H1 (cell line): Measurements from ENCODE around the gene PTPRT. TPM values are rescaled to one million over a fixed set of nuclear protein-coding genes. Genes with fewer than 3 reads are reported as not detected.

Experiments
- CTCF ChIA-PET: fragments of 300-600 bp; sonication (Branson Sonifier 250); formaldehyde crosslinking; loops from one replicate; lab custom pipeline; 2021; ENCODE audit not compliant: partially characterized antibody; lab: Charles Lee
- POLR2A ChIA-PET: fragments of 300-600 bp; sonication (Branson Sonifier 250); formaldehyde crosslinking; loops from one replicate; lab custom pipeline; 2021; ENCODE audit warnings: inconsistent platforms; ENCODE audit not compliant: partially characterized antibody; lab: Charles Lee
- DNase-seq, 2 experiments: peaks; one replicate each; pipeline versions ENCODE4 v3.0.0 to v3.0.0-alpha.2; 2010 to 2022; ENCODE audit warnings: low spot score in 2 of 2, low read depth in 1 of 2, mixed read lengths in 1 of 2
- FAIRE-seq: peaks from 2 replicates; lab custom pipeline; 2011; peaks lifted over from hg19 to GRCh38; lab: Jason Lieb, UNC
- H2AFZ ChIP-seq: 2 replicates; pipeline ENCODE4 v1.8.1; 2012; ENCODE audit warnings: low read length, inconsistent platforms
- H2AK5ac ChIP-seq: 2 replicates; pipeline ENCODE4 v1.6.1; 2013; ENCODE audit warnings: low read depth, low read length
- H2BK120ac ChIP-seq: replicated peaks from 2 replicates; pipeline ENCODE3; 2013; ENCODE audit warnings: low read depth, low read length, inconsistent platforms
- H2BK12ac ChIP-seq: 2 replicates; pipeline ENCODE4 v1.6.1; 2013; ENCODE audit warnings: low read depth, low read length
- H2BK15ac ChIP-seq: 2 replicates; pipeline ENCODE4 v1.6.1; 2013; ENCODE audit warnings: low read length
- H2BK20ac ChIP-seq: 2 replicates; pipeline ENCODE4 v1.6.1; 2013; ENCODE audit warnings: low read length
- H2BK5ac ChIP-seq: 2 replicates; pipeline ENCODE4 v1.6.1; 2013; ENCODE audit warnings: low read depth, low read length
- H3K14ac ChIP-seq: 2 replicates; pipeline ENCODE4 v1.6.1; 2013; ENCODE audit warnings: inconsistent platforms; ENCODE audit not compliant: insufficient read length
- H3K18ac ChIP-seq: 2 replicates; pipeline ENCODE4 v1.6.1; 2013; ENCODE audit warnings: low read length; ENCODE audit errors: extremely low read depth
- H3K23ac ChIP-seq: 2 replicates; pipeline ENCODE4 v1.6.1; 2013; ENCODE audit warnings: inconsistent platforms; ENCODE audit not compliant: insufficient read length
- H3K23me2 ChIP-seq: 2 replicates; pipeline ENCODE4 v1.6.1; 2013; ENCODE audit warnings: low read depth, low read length
- H3K27ac ChIP-seq: 2 replicates; pipeline ENCODE4 v1.6.1; 2011; ENCODE audit warnings: low read depth, low read length, inconsistent platforms
- H3K27me3 ChIP-seq, 4 experiments: replicated peaks in 1 of 4; 1 replicate in 1 of 4; 2 replicates in 3 of 4; pipeline versions ENCODE4 v1.6.1 to v1.8.1; 2011 to 2013; ENCODE audit warnings: low read length in 3 of 4, mild to moderate bottlenecking in 3 of 4, inconsistent platforms in 2 of 4, mixed read lengths in 2 of 4, moderate library complexity in 1 of 4; ENCODE audit not compliant: control insufficient read depth in 3 of 4, insufficient read depth in 3 of 4; ENCODE audit errors: extremely low read depth in 1 of 4
- H3K36me3 ChIP-seq, 4 experiments: 2 replicates each; pipeline versions ENCODE4 v1.6.1 to v1.8.1; 2011 to 2013; ENCODE audit warnings: mild to moderate bottlenecking in 4 of 4, low read length in 3 of 4, moderate library complexity in 2 of 4, control low read depth in 1 of 4, inconsistent platforms in 1 of 4; ENCODE audit not compliant: insufficient read depth in 4 of 4, control insufficient read depth in 2 of 4
- H3K4ac ChIP-seq: replicated peaks from 2 replicates; pipeline ENCODE3; 2013; ENCODE audit warnings: low read length, low read depth, mixed read lengths, inconsistent platforms; ENCODE audit not compliant: insufficient read length
- H3K4me1 ChIP-seq, 4 experiments: replicated peaks in 1 of 4; 1 replicate in 1 of 4; 2 replicates in 3 of 4; pipeline versions ENCODE4 v1.6.1 to v1.8.1; 2011 to 2013; ENCODE audit warnings: low read length in 3 of 4, inconsistent platforms in 2 of 4, mixed read lengths in 1 of 4; ENCODE audit not compliant: insufficient read depth in 4 of 4, control insufficient read depth in 3 of 4
- H3K4me2 ChIP-seq, 2 experiments: 2 replicates each; pipeline versions ENCODE4 v1.6.1 to v1.8.1; 2011 to 2013; ENCODE audit warnings: low read depth in 2 of 2, low read length in 2 of 2, control low read depth in 1 of 2, inconsistent platforms in 1 of 2, mild to moderate bottlenecking in 1 of 2; ENCODE audit not compliant: insufficient read depth in 1 of 2
- H3K4me3 ChIP-seq, 4 experiments: fragments of 200-600, 300-600 bp in 1 of 4; sonication (generic), shearing (Covaris generic), sonication (Bioruptor Twin) in 1 of 4; 2 replicates each; pipeline versions ENCODE4 v1.5.1 to v1.8.1; 2011 to 2016; ENCODE audit warnings: low read length in 4 of 4, low read depth in 3 of 4, control low read depth in 2 of 4, inconsistent platforms in 2 of 4, mild to moderate bottlenecking in 2 of 4, mixed read lengths in 1 of 4, moderate library complexity in 1 of 4; ENCODE audit not compliant: insufficient read depth in 2 of 4; ENCODE audit errors: extremely low read depth in 1 of 4
- H3K56ac ChIP-seq: replicated peaks from 2 replicates; pipeline ENCODE3; 2013; ENCODE audit warnings: low read depth, mild to moderate bottlenecking, mixed read lengths, low read length, inconsistent platforms; ENCODE audit not compliant: insufficient read length
- H3K79me1 ChIP-seq: 2 replicates; pipeline ENCODE4 v1.6.1; 2013; ENCODE audit warnings: low read depth, low read length, control low read depth
- H3K79me2 ChIP-seq, 2 experiments: 2 replicates each; pipeline versions ENCODE4 v1.6.1 to v1.8.1; 2012 to 2013; ENCODE audit warnings: low read length in 2 of 2, mild to moderate bottlenecking in 2 of 2, inconsistent platforms in 1 of 2; ENCODE audit not compliant: insufficient read depth in 2 of 2, control insufficient read depth in 1 of 2
- H3K9ac ChIP-seq, 4 experiments: replicated peaks in 1 of 4; 1 replicate in 1 of 4; 2 replicates in 3 of 4; pipeline versions ENCODE4 v1.6.1 to v1.8.1; 2011 to 2013; ENCODE audit warnings: low read depth in 3 of 4, low read length in 3 of 4, control low read depth in 2 of 4, mild to moderate bottlenecking in 2 of 4, moderate library complexity in 2 of 4, inconsistent platforms in 1 of 4; ENCODE audit errors: extremely low read depth in 1 of 4
- H3K9me3 ChIP-seq, 2 experiments: 2 replicates each; pipeline versions ENCODE4 v1.6.1 to v1.8.1; 2012 to 2013; ENCODE audit warnings: mild to moderate bottlenecking in 2 of 2, moderate library complexity in 2 of 2, control low read depth in 1 of 2, inconsistent platforms in 1 of 2, low read depth in 1 of 2, low read length in 1 of 2, mixed read lengths in 1 of 2; ENCODE audit not compliant: insufficient read depth in 2 of 2
- H4K20me1 ChIP-seq, 2 experiments: replicated peaks in 1 of 2; 2 replicates each; pipeline versions ENCODE3 to v1.8.1; 2011 to 2013; ENCODE audit warnings: inconsistent platforms in 2 of 2, low read length in 2 of 2, mild to moderate bottlenecking in 1 of 2; ENCODE audit not compliant: insufficient read depth in 2 of 2, control insufficient read depth in 1 of 2
- H4K5ac ChIP-seq: 2 replicates; pipeline ENCODE4 v1.6.1; 2013; ENCODE audit warnings: low read length, low read depth, mixed read lengths, inconsistent platforms; ENCODE audit not compliant: insufficient read length
- H4K8ac ChIP-seq: 2 replicates; pipeline ENCODE4 v1.8.0; 2013; ENCODE audit warnings: mild to moderate bottlenecking, moderate library complexity, low read length, inconsistent platforms; ENCODE audit not compliant: insufficient read depth; ENCODE audit errors: extremely low read depth
- H4K91ac ChIP-seq: replicated peaks from 2 replicates; pipeline ENCODE3; 2013; ENCODE audit warnings: low read length, mixed read lengths, inconsistent platforms; ENCODE audit not compliant: insufficient read length
- CBX5 ChIP-seq: fragments of 300-800, 300-1000 bp; sonication (generic); IDR thresholded peaks from 2 replicates; pipeline ENCODE4 v1.7.1; 2016; ENCODE audit warnings: antibody characterized with exemption, low read length, low read depth
- CHD2 ChIP-seq: IDR thresholded peaks from 2 replicates; pipeline ENCODE4 v1.6.1; 2012; ENCODE audit warnings: low read length, improper control_type of control experiment
- EP300 ChIP-seq, 2 experiments: IDR thresholded peaks; 1 replicate in 1 of 2; 2 replicates in 1 of 2; pipeline ENCODE4 v1.6.1; 2011 to 2012; ENCODE audit warnings: low read depth in 2 of 2, low read length in 2 of 2, mild to moderate bottlenecking in 2 of 2, borderline replicate concordance in 1 of 2, inconsistent platforms in 1 of 2, moderate library complexity in 1 of 2
- FOSL1 ChIP-seq: IDR thresholded peaks from 2 replicates; pipeline ENCODE4 v1.6.1; 2011; ENCODE audit warnings: mild to moderate bottlenecking, low read depth, low read length, moderate library complexity; ENCODE audit not compliant: insufficient read depth
- KDM5A ChIP-seq: fragments of 200-600 bp; IDR thresholded peaks from 2 replicates; pipeline ENCODE4 v1.7.1; 2012; ENCODE audit warnings: mild to moderate bottlenecking, low read length, inconsistent platforms, mixed read lengths
- POU5F1 ChIP-seq: IDR thresholded peaks from 2 replicates; pipeline ENCODE4 v1.6.1; 2011; ENCODE audit warnings: low read depth, mild to moderate bottlenecking, low read length, moderate library complexity
- SIX5 ChIP-seq: IDR thresholded peaks from 2 replicates; pipeline ENCODE4 v1.6.1; 2011; ENCODE audit warnings: mild to moderate bottlenecking, low read depth, low read length
- SP1 ChIP-seq: IDR thresholded peaks from 2 replicates; pipeline ENCODE4 v1.6.1; 2011; ENCODE audit warnings: low read depth, low read length
- SRF ChIP-seq: IDR thresholded peaks from 2 replicates; pipeline ENCODE4 v1.6.1; 2011; ENCODE audit warnings: mild to moderate bottlenecking, low read depth, low read length, moderate library complexity
- TBP ChIP-seq: IDR thresholded peaks from 2 replicates; pipeline ENCODE4 v1.6.1; 2011; ENCODE audit warnings: low read depth, low read length, improper control_type of control experiment
- USF2 ChIP-seq: IDR thresholded peaks from 2 replicates; pipeline ENCODE4 v1.6.1; 2011; ENCODE audit warnings: low read length, improper control_type of control experiment
- WGBS, 2 experiments: shearing (Covaris generic) in 1 of 2; methylation state at CpG; one replicate each; pipeline versions ENCODE4 v1.1.6 to v1.1.7; 2013 to 2015; ENCODE audit warnings: low lambda C conversion rate in 2 of 2, mixed read lengths in 2 of 2, inconsistent platforms in 1 of 2, low coverage in 1 of 2, missing lambda C conversion rate in 1 of 2; ENCODE audit not compliant: insufficient replicate concordance in 2 of 2, insufficient coverage in 1 of 2, insufficient read length in 1 of 2; ENCODE audit errors: extremely low coverage in 1 of 2, missing lambda C conversion rate in 1 of 2; 5-methylcytosine and 5-hydroxymethylcytosine counted together
- polyA plus RNA-seq, 7 experiments: library from polyadenylated mRNA; depleted of rRNA in 3 of 7; stranded (reverse) in 5 of 7; unstranded in 2 of 7; fragments of >200 nt in 5 of 7; fragments of 200-250 nt in 2 of 7; gene quantifications; 1 replicate in 5 of 7; 2 replicates in 1 of 7; 4 replicates in 1 of 7; pipeline versions ENCODE4 v1.2.1 to v1.2.3, GENCODE V29; 2011 to 2013; ENCODE audit warnings: missing spikeins in 2 of 7, mixed read lengths in 2 of 7
- total RNA-seq: library from RNA; stranded (reverse); fragmentation: NEBNext Ultra II Directional; extraction: Animal tissue kit (Norgen Biotek cat#: 25700); gene quantifications from 2 replicates; pipeline ENCODE4 v1.2.1, GENCODE V29; 2021
- TF ChIP-seq, protein P1 (sequence below): IDR thresholded peaks from 2 replicates; pipeline ENCODE4 v1.6.1; 2012; ENCODE audit warnings: inconsistent platforms

Gene PTPRT
- total and polyA plus RNA-seq, 2 of the 8 experiments (the other 6 are each of a cell fraction or from before 2014, with no cell fraction given), result 0.33 to 1.8 TPM

DNA sequence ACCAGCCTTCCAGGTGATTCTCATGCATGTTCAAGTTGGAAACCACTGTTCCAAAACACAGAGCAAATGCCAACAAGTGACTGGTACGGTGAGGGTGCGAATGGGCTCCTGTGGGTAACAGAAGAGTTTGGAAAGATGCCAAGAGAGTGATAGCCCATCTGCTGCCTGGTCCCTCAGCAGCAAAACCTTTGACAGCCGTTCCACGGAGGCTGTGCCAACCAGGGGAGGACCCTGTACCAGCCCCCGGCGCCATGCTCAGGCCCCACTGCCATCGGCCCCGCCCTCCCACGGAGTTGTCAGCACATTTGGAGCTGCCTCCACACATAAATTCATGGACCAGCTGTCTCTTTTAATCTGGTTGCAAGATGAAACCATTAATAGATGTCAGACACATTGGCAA lies 4.4 kb upstream of the PTPRT start:
- no peak for FAIRE-seq
- WGBS, 2 experiments, result 92% methylated on average over 9 of the region's 9 CpGs; no CpG with 5 or more reads in 1 of the 2 experiments

More for the DNA sequence above, 4.4 kb upstream of the PTPRT start:
- ChIA-PET CTCF (no interaction called here), POLR2A (no interaction called here)
- H3K4ac ChIP-seq, result no peak overlapping the region
- no peak overlapping the region for H3K9ac ChIP-seq
- H3K56ac ChIP-seq, result no peak overlapping the region
- peaks cover 13 to 28% (median 23%) of the 10 kb centered on the region in 4 experiments for H3K27me3 ChIP-seq
- no peak overlapping the region for H2BK120ac ChIP-seq
- no peaks in the 10 kb centered on the region for H4K20me1 ChIP-seq
- no peak overlapping the region for H4K91ac ChIP-seq
- no peak overlapping the region for H3K23ac ChIP-seq
- H4K8ac ChIP-seq, result no peak overlapping the region
- no peaks in the 10 kb centered on the region for H3K79me1 ChIP-seq
- H3K79me2 ChIP-seq, result no peaks in the 10 kb centered on the region
- no peaks in the 10 kb centered on the region for H3K36me3 ChIP-seq
- H2BK15ac ChIP-seq, result no peak overlapping the region
- H2BK5ac ChIP-seq, result no peak overlapping the region
- no peak overlapping the region for H2BK12ac ChIP-seq
- no peak overlapping the region for H2BK20ac ChIP-seq
- DNase-seq, result no peak
- H3K23me2 ChIP-seq, result peaks cover 3% of the 10 kb centered on the region; the same call in 1 of the 2 replicates
- H3K4me3 ChIP-seq, result no peak overlapping the region
- no peak overlapping the region for H3K14ac ChIP-seq
- H3K27ac ChIP-seq, result no peak overlapping the region
- H2AK5ac ChIP-seq, result no peak overlapping the region
- H3K9me3 ChIP-seq, result no peaks in the 10 kb centered on the region
- no peak overlapping the region for H3K18ac ChIP-seq
- peaks cover 0 to 2% (median under 1%) of the 10 kb centered on the region in 4 experiments; a peak in 3 of 7 replicates for H3K4me1 ChIP-seq
- no peak overlapping the region for H3K4me2 ChIP-seq
- TF ChIP-seq CHD2, result no peak
- no peak for TF ChIP-seq KDM5A
- TF ChIP-seq SRF, result no peak
- TF ChIP-seq CBX5, result no peak
- TF ChIP-seq USF2, result no peak
- no peak for TF ChIP-seq EP300 (IDR thresholded peaks at IDR 0.05; ENCODE audit: borderline replicate concordance in 1 of 2, low read depth in 2 of 2, low read length in 2 of 2)
- TF ChIP-seq SP1, result no peak
- TF ChIP-seq TBP, result no peak
- TF ChIP-seq SIX5, result no peak
- TF ChIP-seq FOSL1, result no peak
- TF ChIP-seq, protein P1, sequence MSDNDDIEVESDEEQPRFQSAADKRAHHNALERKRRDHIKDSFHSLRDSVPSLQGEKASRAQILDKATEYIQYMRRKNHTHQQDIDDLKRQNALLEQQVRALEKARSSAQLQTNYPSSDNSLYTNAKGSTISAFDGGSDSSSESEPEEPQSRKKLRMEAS, result no peak
- TF ChIP-seq POU5F1, result no peak
- no peak overlapping the region for H4K5ac ChIP-seq
- H2AFZ ChIP-seq, result no peak overlapping the region
